ENCODE results near the gene IFNK.

DNA sequence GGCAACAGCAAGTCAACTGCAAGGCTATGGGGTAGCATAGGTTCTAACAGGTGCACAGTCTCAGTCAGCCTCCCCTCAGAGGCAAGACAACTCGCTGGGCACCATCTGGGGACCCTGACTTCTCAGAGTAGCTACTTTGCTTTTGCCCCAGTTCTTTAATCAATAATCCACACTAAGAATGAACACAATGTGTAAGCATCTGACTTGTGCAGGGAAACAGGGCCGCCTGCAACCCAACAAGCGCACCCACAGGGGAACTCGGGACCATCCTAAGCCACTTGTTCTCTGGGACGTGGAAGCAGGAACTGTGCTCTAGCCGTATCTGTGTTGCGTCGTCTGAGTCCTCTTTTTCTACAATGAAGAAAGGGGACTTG is 3.6 kb downstream of the IFNK start:
- TF ChIP-seq, protein P1, sequence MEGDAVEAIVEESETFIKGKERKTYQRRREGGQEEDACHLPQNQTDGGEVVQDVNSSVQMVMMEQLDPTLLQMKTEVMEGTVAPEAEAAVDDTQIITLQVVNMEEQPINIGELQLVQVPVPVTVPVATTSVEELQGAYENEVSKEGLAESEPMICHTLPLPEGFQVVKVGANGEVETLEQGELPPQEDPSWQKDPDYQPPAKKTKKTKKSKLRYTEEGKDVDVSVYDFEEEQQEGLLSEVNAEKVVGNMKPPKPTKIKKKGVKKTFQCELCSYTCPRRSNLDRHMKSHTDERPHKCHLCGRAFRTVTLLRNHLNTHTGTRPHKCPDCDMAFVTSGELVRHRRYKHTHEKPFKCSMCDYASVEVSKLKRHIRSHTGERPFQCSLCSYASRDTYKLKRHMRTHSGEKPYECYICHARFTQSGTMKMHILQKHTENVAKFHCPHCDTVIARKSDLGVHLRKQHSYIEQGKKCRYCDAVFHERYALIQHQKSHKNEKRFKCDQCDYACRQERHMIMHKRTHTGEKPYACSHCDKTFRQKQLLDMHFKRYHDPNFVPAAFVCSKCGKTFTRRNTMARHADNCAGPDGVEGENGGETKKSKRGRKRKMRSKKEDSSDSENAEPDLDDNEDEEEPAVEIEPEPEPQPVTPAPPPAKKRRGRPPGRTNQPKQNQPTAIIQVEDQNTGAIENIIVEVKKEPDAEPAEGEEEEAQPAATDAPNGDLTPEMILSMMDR (IDR thresholded peaks at IDR 0.05; ENCODE audit: low read depth, low read length) = no peak
- no peak for TF ChIP-seq EZH2phosphoT487 (IDR thresholded peaks at IDR 0.05; ENCODE audit: low read depth)

Measured in OCI-LY3 (cell line).